HUES64 (cell line): Measurements from ENCODE around the gene CYTH2.
"Not testable (repeated sequence)": the region's sequence is repeated elsewhere in the genome, so short reads cannot be mapped to it uniquely, and the experiment has no call there.

Source experiments
- H3K27ac ChIP-seq: 2 replicates; pipeline ENCODE4 v1.7.0; 2013; ENCODE audit warnings: low read depth, low read length, inconsistent platforms
- H3K27me3 ChIP-seq: 2 replicates; pipeline ENCODE4 v1.6.1; 2013; ENCODE audit warnings: mild to moderate bottlenecking, low read length; ENCODE audit not compliant: insufficient read depth
- H3K36me3 ChIP-seq: 2 replicates; pipeline ENCODE4 v1.6.1; 2013; ENCODE audit warnings: mild to moderate bottlenecking, low read length; ENCODE audit not compliant: insufficient read depth
- H3K4me1 ChIP-seq: 2 replicates; pipeline ENCODE4 v1.6.1; 2013; ENCODE audit warnings: mild to moderate bottlenecking, low read length, moderate library complexity; ENCODE audit not compliant: insufficient read depth
- H3K4me3 ChIP-seq: 2 replicates; pipeline ENCODE4 v1.5.1; 2013; ENCODE audit warnings: mild to moderate bottlenecking, low read length, moderate library complexity
- H3K9ac ChIP-seq: 2 replicates; pipeline ENCODE4 v1.6.1; 2013; ENCODE audit warnings: mild to moderate bottlenecking, low read depth, low read length
- H3K9me3 ChIP-seq: 2 replicates; pipeline ENCODE4 v1.6.1; 2013; ENCODE audit warnings: low read depth, low read length; ENCODE audit not compliant: insufficient read depth
- WGBS: fragments of 150-250, 120-280 bp; methylation state at CpG from one replicate; pipeline ENCODE4 v1.1.7; 2013; ENCODE audit warnings: missing lambda C conversion rate; 5-methylcytosine and 5-hydroxymethylcytosine counted together

CYTH2 gene

DNA sequence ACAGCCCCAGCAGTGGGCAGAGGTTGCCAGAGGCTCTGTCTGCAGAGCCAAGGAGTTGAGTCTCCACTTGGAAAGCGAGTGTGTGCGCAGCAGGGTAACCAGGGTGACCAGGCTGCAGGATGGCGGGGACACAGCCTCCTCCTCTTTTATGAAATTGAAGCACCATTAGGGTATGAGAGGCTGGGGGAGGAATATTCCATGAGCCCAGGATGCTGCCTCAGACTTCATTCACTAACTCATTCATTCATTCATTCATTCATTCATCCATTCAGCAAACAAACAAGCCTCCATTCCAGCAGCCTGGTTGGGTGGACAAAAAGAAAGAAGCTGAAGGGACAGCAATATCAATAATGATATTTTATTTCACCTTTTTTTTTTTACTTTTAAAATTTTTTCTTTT lies 49.0 kb downstream of the CYTH2 start:
- no peak overlapping the region for H3K9ac ChIP-seq
- WGBS: 76% methylated on average over 3 of the region's 3 CpGs
- H3K4me1 ChIP-seq: peaks cover 3% of the 10 kb centered on the region; the same call in 1 of the 2 replicates
- H3K36me3 ChIP-seq: no peaks in the 10 kb centered on the region
- H3K9me3 ChIP-seq: no peaks in the 10 kb centered on the region
- H3K4me3 ChIP-seq: no peak overlapping the region
- H3K27me3 ChIP-seq: peaks cover under 1% of the 10 kb centered on the region; the same call in 1 of the 2 replicates
- H3K27ac ChIP-seq: no peak overlapping the region

DNA sequence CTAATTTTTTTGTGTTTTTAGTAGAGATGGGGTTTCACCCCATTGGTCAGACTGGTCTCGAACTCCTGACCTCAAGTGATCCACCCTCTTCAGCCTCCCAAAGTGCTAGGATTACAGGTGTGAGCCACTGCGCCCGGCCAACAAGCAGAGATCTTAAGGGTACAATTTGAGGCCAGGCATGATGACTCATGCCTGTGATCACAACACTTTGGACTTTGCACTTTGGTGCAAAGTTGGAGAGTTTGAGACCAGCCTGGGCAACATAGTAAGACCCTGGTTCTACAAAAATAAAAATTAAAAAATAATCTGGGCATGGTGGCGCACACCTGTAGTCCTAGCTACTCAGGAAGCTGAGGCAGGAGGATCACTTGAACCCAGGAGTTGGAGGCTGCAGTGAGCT lies 50.3 kb downstream of the CYTH2 start:
- H3K4me1 ChIP-seq: not testable (repeated sequence)

DNA sequence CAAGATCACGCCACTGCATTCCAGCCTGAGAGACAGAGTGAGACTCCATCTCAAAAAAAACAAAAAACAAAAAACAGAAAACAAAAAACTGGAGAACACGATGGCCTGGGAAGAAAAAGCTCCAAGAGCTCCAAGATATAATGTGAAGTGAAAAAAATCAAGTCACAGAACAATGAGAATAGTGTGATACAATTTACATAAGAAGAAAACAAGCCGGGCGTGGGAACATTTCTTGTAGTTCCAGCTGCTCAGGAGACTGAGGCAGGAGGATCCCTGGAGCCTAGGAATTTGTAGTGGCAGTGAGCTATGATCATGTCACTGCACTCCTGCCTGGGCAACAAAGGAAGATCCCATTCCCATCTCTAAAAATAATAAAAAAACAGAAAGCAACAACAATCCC lies 51.0 kb downstream of the CYTH2 start:
- peaks cover 3% of the 10 kb centered on the region; the same call in 1 of the 2 replicates for H3K4me1 ChIP-seq
- 70% methylated on average over 4 of the region's 4 CpGs for WGBS
- no peaks in the 10 kb centered on the region for H3K27me3 ChIP-seq
- no peak overlapping the region for H3K4me3 ChIP-seq
- no peaks in the 10 kb centered on the region for H3K9me3 ChIP-seq
- no peak overlapping the region for H3K27ac ChIP-seq
- H3K36me3 ChIP-seq: no peaks in the 10 kb centered on the region
- no peak overlapping the region for H3K9ac ChIP-seq

More for the DNA sequence above, 50.3 kb downstream of the CYTH2 start:
- WGBS: 94% methylated on average over 4 of the region's 4 CpGs
- H3K9me3 ChIP-seq, H3K9ac ChIP-seq, H3K27ac ChIP-seq, H3K36me3 ChIP-seq, H3K27me3 ChIP-seq, H3K4me3 ChIP-seq: not testable (repeated sequence)

DNA sequence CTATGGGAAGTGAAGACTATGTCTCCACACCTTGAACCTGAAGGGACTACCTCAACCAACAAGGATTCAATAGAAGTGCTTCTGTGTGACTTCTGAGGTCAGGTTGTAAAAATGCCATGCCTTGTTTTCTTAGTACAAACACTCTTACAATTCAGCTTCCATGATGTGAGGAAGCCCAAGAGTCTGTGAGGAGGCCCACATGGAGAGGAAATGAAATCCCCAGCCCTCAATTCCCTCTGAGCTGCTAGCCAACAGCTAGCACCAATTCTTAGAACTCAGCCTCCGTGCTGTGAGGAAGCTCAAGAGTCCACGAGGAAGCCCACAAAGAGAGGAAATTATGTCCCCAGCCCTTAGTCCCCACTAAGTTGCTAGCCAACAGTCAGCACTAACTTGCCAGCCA lies 55.1 kb downstream of the CYTH2 start:
- H3K27ac ChIP-seq: no peak overlapping the region
- WGBS: 91% methylated on average over 2 of the region's 2 CpGs

DNA sequence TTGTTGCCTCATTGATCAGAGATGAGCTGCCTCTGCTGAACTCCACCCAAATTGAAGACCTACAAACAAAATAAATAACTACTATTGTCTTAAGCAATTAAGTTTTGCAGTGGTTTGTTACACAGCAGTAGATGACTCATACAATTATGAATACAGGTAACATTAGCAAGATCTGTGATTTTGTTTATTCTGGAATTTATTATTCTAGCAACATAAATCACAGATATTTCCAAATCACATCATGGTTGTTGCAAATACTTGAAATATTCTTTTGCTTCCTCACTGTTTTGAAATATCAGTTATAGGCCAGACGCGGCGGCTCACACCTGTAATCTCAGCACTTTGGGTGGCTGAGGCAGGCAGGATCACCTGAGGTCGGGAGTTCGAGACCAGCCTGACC lies 55.6 kb downstream of the CYTH2 start:
- H3K36me3 ChIP-seq: no peaks in the 10 kb centered on the region
- no peak overlapping the region for H3K9ac ChIP-seq
- H3K4me1 ChIP-seq: no peaks in the 10 kb centered on the region
- no peak overlapping the region for H3K4me3 ChIP-seq
- H3K27ac ChIP-seq: no peak overlapping the region
- H3K9me3 ChIP-seq: peaks cover 20% of the 10 kb centered on the region; the same call in 1 of the 2 replicates
- H3K27me3 ChIP-seq: no peaks in the 10 kb centered on the region
- 96% methylated on average over 5 of the region's 5 CpGs for WGBS

More for the DNA sequence above, 55.1 kb downstream of the CYTH2 start:
- Histone ChIP-seq H3K36me3 (no peaks in the 10 kb centered on the region), H3K9ac (no peak overlapping the region), H3K4me1 (no peaks in the 10 kb centered on the region), H3K27me3 (no peaks in the 10 kb centered on the region), H3K9me3 (peaks cover 20% of the 10 kb centered on the region; the same call in 1 of the 2 replicates), H3K4me3 (no peak overlapping the region)

DNA sequence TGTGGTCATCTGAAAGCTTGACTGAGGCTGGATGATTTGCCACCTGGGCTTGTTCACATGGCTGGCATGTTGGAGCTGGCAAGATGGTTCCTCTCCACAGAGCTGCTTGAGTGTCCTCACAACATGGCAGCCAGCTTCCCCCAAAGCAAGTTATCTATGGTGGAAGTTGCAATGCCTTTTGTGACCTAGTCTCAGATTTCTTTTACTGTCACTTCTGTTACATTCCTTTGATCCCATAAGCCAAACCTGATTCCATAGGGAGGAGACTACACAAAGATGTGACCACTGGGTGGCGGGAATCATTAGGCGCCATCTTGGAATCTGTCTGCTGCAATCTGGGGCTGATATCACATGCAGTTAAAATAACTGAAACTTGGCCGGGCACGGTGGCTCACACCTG lies 60.0 kb downstream of the CYTH2 start:
- Histone ChIP-seq H3K27ac (no peak overlapping the region), H3K27me3 (no peaks in the 10 kb centered on the region), H3K9me3 (peaks cover 20% of the 10 kb centered on the region; the same call in 1 of the 2 replicates), H3K4me1 (peaks cover 3% of the 10 kb centered on the region; the same call in 1 of the 2 replicates), H3K36me3 (no peaks in the 10 kb centered on the region), H3K4me3 (no peak overlapping the region), H3K9ac (no peak overlapping the region)
- WGBS: 93% methylated on average over 4 of the region's 4 CpGs

DNA sequence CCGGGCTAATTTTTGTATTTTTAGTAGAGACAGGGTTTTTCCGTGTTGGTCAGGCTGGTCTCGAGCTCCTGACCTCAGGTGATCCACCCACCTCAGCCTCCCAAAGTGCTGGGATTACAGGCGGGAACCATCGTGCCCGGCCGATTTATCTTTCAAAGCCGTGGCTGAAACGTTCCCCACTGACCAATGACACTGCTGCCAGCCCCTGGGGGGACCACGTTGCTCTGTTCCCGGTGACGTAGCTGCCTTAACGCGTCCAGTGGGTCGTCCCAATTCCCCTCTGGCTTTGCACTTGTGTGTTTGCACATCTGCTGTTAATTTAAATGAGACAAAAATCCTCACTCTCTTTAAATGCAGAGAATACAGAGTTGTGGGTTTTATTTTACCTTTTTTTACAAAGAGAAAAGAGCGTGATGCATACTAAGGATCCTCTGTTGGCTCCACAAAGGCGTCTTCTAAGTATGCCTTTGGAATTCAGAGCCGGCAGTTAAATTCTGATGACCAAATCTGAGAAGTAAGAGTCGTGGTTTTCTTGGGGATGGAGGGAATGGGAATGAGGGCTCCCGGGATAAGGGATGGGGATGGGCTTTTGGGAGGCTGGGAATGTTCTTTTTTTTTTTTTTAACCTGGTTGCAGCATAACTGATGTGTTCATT lies 61.0 kb downstream of the CYTH2 start:
- no peaks in the 10 kb centered on the region for H3K36me3 ChIP-seq
- peaks cover 20% of the 10 kb centered on the region; the same call in 1 of the 2 replicates for H3K9me3 ChIP-seq
- H3K4me3 ChIP-seq: no peak overlapping the region
- H3K27ac ChIP-seq: no peak overlapping the region
- H3K4me1 ChIP-seq: peaks cover 3% of the 10 kb centered on the region; the same call in 1 of the 2 replicates
- H3K9ac ChIP-seq: no peak overlapping the region
- 76% methylated on average over 20 of the region's 20 CpGs for WGBS
- no peaks in the 10 kb centered on the region for H3K27me3 ChIP-seq

DNA sequence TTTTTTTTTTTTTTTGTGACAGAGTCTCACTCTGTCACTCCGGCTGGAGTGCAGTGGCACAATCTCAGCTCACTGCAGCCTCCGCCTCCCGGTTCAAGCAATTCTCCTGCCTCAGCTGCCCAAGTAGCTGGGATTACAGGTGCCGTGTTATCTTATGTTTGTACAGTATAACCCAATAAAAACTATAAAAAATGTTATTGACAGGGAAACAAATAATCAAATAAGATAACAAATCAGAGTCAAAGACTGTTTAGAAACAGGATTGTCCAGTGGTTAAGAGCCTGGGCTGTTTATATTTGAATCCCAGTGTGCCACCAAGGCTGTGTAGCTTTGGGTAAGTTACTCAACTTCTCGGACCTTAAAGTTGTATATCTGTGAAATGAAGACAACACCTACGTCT lies 61.6 kb downstream of the CYTH2 start:
- no peak overlapping the region for H3K9ac ChIP-seq
- peaks cover 20% of the 10 kb centered on the region; the same call in 1 of the 2 replicates for H3K9me3 ChIP-seq
- peaks cover 3% of the 10 kb centered on the region; the same call in 1 of the 2 replicates for H3K4me1 ChIP-seq
- no peaks in the 10 kb centered on the region for H3K36me3 ChIP-seq
- H3K27me3 ChIP-seq: no peaks in the 10 kb centered on the region
- no peak overlapping the region for H3K27ac ChIP-seq
- 86% methylated on average over 5 of the region's 6 CpGs for WGBS
- H3K4me3 ChIP-seq: no peak overlapping the region
